Activated CD8-positive, alpha-beta memory T cell treated with anti-CD3 and anti-CD28 coated beads, Interleukin-2, amount 50 U/mL, for 24 hours (primary cell): ENCODE data around the gene NKAPL.
"Not testable (repeated sequence)": the region's sequence is repeated elsewhere in the genome, so short reads cannot be mapped to it uniquely, and the experiment has no call there.

Source experiments
- DNase-seq: peaks from one replicate; pipeline ENCODE4 v3.0.0-alpha.2; 2020; ENCODE audit errors: extremely low read depth

NKAPL gene

DNA sequence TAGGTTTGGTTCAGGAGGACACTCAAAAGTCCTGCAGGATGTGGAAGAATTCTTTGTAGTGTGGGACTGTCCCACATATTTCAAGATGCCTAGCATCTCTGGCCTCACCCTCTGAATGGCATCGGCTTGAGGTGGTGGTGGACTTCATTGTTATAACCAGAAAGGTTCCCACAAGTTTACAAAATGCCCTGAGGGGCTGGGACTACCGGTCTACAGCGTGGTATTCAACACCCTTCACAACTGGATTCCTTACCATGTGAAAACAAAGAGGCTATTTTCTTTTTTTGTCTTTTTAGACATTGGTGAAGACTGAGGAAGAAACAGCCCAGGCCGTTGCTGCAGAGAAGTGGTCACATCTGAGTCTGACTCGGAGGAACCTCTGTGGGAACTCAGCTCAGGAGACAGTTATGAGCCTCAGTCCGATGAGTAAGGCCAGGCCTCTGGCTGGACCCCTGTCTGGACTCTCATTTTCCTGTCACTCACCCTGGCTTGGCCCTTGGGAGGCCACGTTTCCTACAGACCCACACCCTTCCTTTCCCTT lies 37.5 kb downstream of the NKAPL start:
- no peak for DNase-seq

- no peak for DNase-seq
These were observed 44.5 kb downstream of the NKAPL start for GRCh38 chr6:28303570-28303969.

DNA sequence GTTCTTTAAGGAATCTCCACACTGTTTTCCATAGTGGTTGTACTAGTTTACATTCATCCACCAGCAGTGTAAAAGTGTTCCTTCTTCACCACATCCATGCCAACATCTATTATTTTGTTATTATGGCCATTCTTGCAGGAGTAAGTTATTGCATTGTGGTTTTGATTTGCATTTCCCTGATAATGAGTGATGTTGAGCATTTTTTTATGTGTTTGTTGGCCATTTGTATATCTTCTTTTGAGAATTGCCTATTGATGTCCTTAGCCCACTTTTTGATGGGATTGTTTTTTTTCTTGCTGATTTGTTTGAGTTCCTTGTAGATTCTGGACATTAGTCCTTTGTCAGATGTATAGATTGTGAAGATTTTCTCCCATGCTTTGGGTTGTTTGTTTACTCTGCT lies 47.3 kb downstream of the NKAPL start:
- DNase-seq: not testable (repeated sequence)
